Activated effector memory CD4-positive, alpha-beta T cell treated with Interleukin-2 at 50 U/mL for 16 hours (primary cell): ENCODE results near the gene ATG10.

Source experiments
- DNase-seq: peaks from one replicate; pipeline ENCODE4 v3.0.0-alpha.2; 2020

The ATG10 gene

GRCh38 chr5:82168294-82168693, 196.5 kb downstream of the ATG10 start:
- DNase-seq: no peak

GRCh38 chr5:82169892-82170291, 198.1 kb downstream of the ATG10 start:
- DNase-seq: no peak

- peak; percentile 9 for DNase-seq
These were observed 202.5 kb downstream of the ATG10 start for GRCh38 chr5:82174128-82174918.

- no peak for DNase-seq
These were observed 203.0 kb downstream of the ATG10 start for GRCh38 chr5:82174919-82175219.

GRCh38 chr5:82176115-82176814, 204.4 kb downstream of the ATG10 start:
- no peak for DNase-seq

GRCh38 chr5:82178378-82178777, 206.6 kb downstream of the ATG10 start:
- no peak for DNase-seq

- DNase-seq: no peak
These were observed 210.8 kb downstream of the ATG10 start for GRCh38 chr5:82182662-82183061.

GRCh38 chr5:82183828-82184227, 212.0 kb downstream of the ATG10 start:
- DNase-seq: no peak

- no peak for DNase-seq
These were observed 214.0 kb downstream of the ATG10 start for GRCh38 chr5:82185851-82186250.

GRCh38 chr5:82197550-82197949, 225.7 kb downstream of the ATG10 start:
- no peak for DNase-seq

GRCh38 chr5:82204567-82204966, 232.7 kb downstream of the ATG10 start:
- no peak for DNase-seq

- DNase-seq: no peak
These were observed 233.2 kb downstream of the ATG10 start for GRCh38 chr5:82205005-82205404.

GRCh38 chr5:82208371-82208770, 236.5 kb downstream of the ATG10 start:
- DNase-seq: no peak

- no peak for DNase-seq
These were observed 240.2 kb downstream of the ATG10 start for GRCh38 chr5:82211855-82212572.

GRCh38 chr5:82217917-82218316, 246.1 kb downstream of the ATG10 start:
- DNase-seq: no peak

- DNase-seq: no peak
These were observed 246.7 kb downstream of the ATG10 start for GRCh38 chr5:82218374-82219156.

- no peak for DNase-seq
These were observed 249.2 kb downstream of the ATG10 start for GRCh38 chr5:82221020-82221419.

GRCh38 chr5:82222597-82223574, 251.1 kb downstream of the ATG10 start:
- no peak for DNase-seq

- peak; percentile 30 for DNase-seq
These were observed 253.8 kb downstream of the ATG10 start for GRCh38 chr5:82225525-82226172.

GRCh38 chr5:82234885-82235284, 263.1 kb downstream of the ATG10 start:
- DNase-seq: no peak

GRCh38 chr5:82244151-82244550, 272.3 kb downstream of the ATG10 start:
- no peak for DNase-seq
